Measurements from ENCODE around the gene METTL16.

METTL16 gene

DNA sequence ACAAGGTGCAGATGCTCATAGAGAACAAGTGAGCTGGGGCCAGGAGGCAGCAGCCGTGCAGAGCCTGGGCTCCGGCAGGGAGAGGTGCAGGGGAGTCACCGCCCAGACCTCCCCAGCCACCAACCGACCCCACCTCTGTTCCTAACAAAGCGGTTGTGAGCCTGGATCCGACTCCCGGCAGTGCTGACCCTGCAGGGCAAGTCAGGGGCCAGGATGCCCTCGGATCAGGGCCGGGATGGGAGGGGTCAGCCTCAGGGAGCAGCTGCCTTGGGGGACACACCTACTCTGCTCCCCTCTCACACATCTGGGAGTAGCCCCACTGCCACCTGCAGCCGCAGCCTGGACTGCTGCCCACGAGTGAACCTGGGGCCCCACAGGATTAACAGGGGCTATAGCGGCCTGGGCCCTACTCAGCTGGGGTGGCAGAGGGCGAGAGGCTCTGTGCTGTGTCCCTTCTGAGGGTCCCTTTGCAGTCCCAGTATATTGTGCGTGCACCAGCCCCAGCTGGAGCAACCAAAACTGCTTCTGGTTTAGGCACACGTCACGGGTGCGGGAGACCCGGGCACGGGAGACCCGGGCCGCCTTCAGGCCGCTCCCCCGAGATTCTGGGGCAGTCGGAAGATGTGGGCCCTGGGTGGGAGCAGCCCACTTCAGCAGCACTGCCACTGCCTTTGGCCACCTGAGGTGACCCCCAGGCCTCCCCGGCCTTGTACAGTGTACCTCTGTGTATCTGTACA is 132.0 kb downstream of the METTL16 start:
- TF ChIP-seq POLR2AphosphoS5 (IDR thresholded peaks at IDR 0.05; ENCODE audit: low read depth, low read length) (no peak), POLR2A (IDR thresholded peaks at IDR 0.05; ENCODE audit: low read depth, low read length) (no peak)
- no peak for FAIRE-seq
- no peak for DNase-seq (ENCODE audit: insufficient read length, low spot score)

GRCh38 chr17:2378905-2379304 is 132.8 kb downstream of the METTL16 start:
- DNase-seq (ENCODE audit: insufficient read length, low spot score) = no peak
- no peak for FAIRE-seq
- no peak for TF ChIP-seq SPI1 (IDR thresholded peaks at IDR 0.05; ENCODE audit: low read depth, low read length)
- no peak for TF ChIP-seq POLR2A (IDR thresholded peaks at IDR 0.05; ENCODE audit: low read depth, low read length)
- no peak for TF ChIP-seq POU2F2 (IDR thresholded peaks at IDR 0.05; ENCODE audit: low read depth, low read length)
- TF ChIP-seq TAF1 (IDR thresholded peaks at IDR 0.05; ENCODE audit: low read depth, low read length) = no peak
- no peak for TF ChIP-seq POLR2AphosphoS5 (IDR thresholded peaks at IDR 0.05; ENCODE audit: low read depth, low read length)

DNA sequence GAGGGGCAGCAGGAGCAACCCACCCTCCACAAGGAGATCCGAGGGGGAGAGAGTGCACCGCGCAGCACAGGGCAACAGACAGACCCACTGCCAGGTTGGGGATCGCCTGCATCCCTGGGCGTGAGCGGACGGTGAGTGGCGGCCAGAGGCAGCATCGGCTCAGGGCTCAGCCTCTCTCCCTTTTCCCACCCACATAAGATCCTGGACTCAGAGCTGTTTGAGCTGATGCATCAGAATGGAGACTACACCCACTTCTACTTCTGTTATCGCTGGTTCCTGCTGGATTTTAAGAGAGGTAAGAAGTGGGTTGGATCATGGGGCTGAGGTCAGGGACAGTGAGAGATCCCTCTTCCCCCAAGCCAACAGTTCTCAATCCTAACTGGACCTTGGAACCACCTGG is 134.0 kb downstream of the METTL16 start:
- no peak for FAIRE-seq
- no peak for TF ChIP-seq POLR2AphosphoS5 (IDR thresholded peaks at IDR 0.05; ENCODE audit: low read depth, low read length)
- TF ChIP-seq POU2F2 (IDR thresholded peaks at IDR 0.05; ENCODE audit: low read depth, low read length) = no peak
- TF ChIP-seq SPI1 (IDR thresholded peaks at IDR 0.05; ENCODE audit: low read depth, low read length) = no peak
- TF ChIP-seq POLR2A (IDR thresholded peaks at IDR 0.05; ENCODE audit: low read depth, low read length) = no peak
- TF ChIP-seq TAF1 (IDR thresholded peaks at IDR 0.05; ENCODE audit: low read depth, low read length) = no peak
- no peak for TF ChIP-seq PAX5 (IDR thresholded peaks at IDR 0.05; ENCODE audit: insufficient read depth, low read length, severe bottlenecking)
- DNase-seq (ENCODE audit: insufficient read length, low spot score) = no peak

DNA sequence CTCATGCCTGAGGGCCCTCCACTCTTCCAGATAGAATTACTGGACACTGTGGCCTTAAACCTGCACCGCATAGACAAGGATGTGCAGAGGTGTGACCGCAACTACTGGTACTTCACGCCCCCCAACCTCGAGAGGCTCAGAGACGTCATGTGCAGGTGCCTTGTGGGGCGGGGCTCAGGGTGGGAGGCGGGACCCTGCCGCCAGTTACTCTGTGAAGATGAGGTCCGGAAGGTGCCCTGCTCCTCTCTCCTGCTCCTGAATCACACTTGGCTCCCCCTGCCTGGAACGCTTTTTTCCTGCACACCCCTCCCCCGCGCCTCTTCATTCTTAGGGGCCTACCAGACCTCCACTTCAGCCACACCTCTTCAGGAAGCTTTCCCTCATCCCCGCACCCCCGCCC is 135.6 kb downstream of the METTL16 start:
- TF ChIP-seq POLR2A (IDR thresholded peaks at IDR 0.05; ENCODE audit: low read depth, low read length) (no peak), PAX5 (IDR thresholded peaks at IDR 0.05; ENCODE audit: insufficient read depth, low read length, severe bottlenecking) (no peak), TAF1 (IDR thresholded peaks at IDR 0.05; ENCODE audit: low read depth, low read length) (no peak), SPI1 (IDR thresholded peaks at IDR 0.05; ENCODE audit: low read depth, low read length) (no peak), POU2F2 (IDR thresholded peaks at IDR 0.05; ENCODE audit: low read depth, low read length) (no peak), POLR2AphosphoS5 (IDR thresholded peaks at IDR 0.05; ENCODE audit: low read depth, low read length) (no peak)
- no peak for FAIRE-seq
- DNase-seq (ENCODE audit: insufficient read length, low spot score) = no peak

GRCh38 chr17:2375406-2375805 is 136.3 kb downstream of the METTL16 start:
- no peak for FAIRE-seq
- no peak for DNase-seq (ENCODE audit: insufficient read length, low spot score)
- TF ChIP-seq PAX5 (IDR thresholded peaks at IDR 0.05; ENCODE audit: insufficient read depth, low read length, severe bottlenecking) (no peak), SPI1 (IDR thresholded peaks at IDR 0.05; ENCODE audit: low read depth, low read length) (no peak), TAF1 (IDR thresholded peaks at IDR 0.05; ENCODE audit: low read depth, low read length) (no peak), POLR2AphosphoS5 (IDR thresholded peaks at IDR 0.05; ENCODE audit: low read depth, low read length) (no peak), POU2F2 (IDR thresholded peaks at IDR 0.05; ENCODE audit: low read depth, low read length) (no peak), POLR2A (IDR thresholded peaks at IDR 0.05; ENCODE audit: low read depth, low read length) (no peak)

- FAIRE-seq (no peak), DNase-seq (ENCODE audit: insufficient read length, low spot score) (no peak)
- TF ChIP-seq TAF1 (IDR thresholded peaks at IDR 0.05; ENCODE audit: low read depth, low read length) (no peak), PAX5 (IDR thresholded peaks at IDR 0.05; ENCODE audit: insufficient read depth, low read length, severe bottlenecking) (no peak), POLR2AphosphoS5 (IDR thresholded peaks at IDR 0.05; ENCODE audit: low read depth, low read length) (no peak)
Observed at GRCh38 chr17:2374549-2375285, 137.0 kb downstream of the METTL16 start.

- DNase-seq (ENCODE audit: insufficient read length, low spot score) = no peak
- TF ChIP-seq POLR2AphosphoS5 (IDR thresholded peaks at IDR 0.05; ENCODE audit: low read depth, low read length) (no peak), POLR2A (IDR thresholded peaks at IDR 0.05; ENCODE audit: low read depth, low read length) (no peak), TAF1 (IDR thresholded peaks at IDR 0.05; ENCODE audit: low read depth, low read length) (no peak), SPI1 (IDR thresholded peaks at IDR 0.05; ENCODE audit: low read depth, low read length) (no peak), PAX5 (IDR thresholded peaks at IDR 0.05; ENCODE audit: insufficient read depth, low read length, severe bottlenecking) (no peak), POU2F2 (IDR thresholded peaks at IDR 0.05; ENCODE audit: low read depth, low read length) (no peak)
- FAIRE-seq = no peak
Observed at GRCh38 chr17:2373179-2373578, 138.5 kb downstream of the METTL16 start.

GRCh38 chr17:2372681-2373080 is 139.0 kb downstream of the METTL16 start:
- FAIRE-seq (no peak), DNase-seq (ENCODE audit: insufficient read length, low spot score) (no peak)
- no peak for TF ChIP-seq SPI1 (IDR thresholded peaks at IDR 0.05; ENCODE audit: low read depth, low read length)
- TF ChIP-seq POU2F2 (IDR thresholded peaks at IDR 0.05; ENCODE audit: low read depth, low read length) = no peak
- TF ChIP-seq POLR2AphosphoS5 (IDR thresholded peaks at IDR 0.05; ENCODE audit: low read depth, low read length) = no peak
- TF ChIP-seq PAX5 (IDR thresholded peaks at IDR 0.05; ENCODE audit: insufficient read depth, low read length, severe bottlenecking) = no peak
- TF ChIP-seq TAF1 (IDR thresholded peaks at IDR 0.05; ENCODE audit: low read depth, low read length) = no peak
- no peak for TF ChIP-seq POLR2A (IDR thresholded peaks at IDR 0.05; ENCODE audit: low read depth, low read length)

- TF ChIP-seq POLR2AphosphoS5 (IDR thresholded peaks at IDR 0.05; ENCODE audit: low read depth, low read length) (no peak), TAF1 (IDR thresholded peaks at IDR 0.05; ENCODE audit: low read depth, low read length) (no peak), SPI1 (IDR thresholded peaks at IDR 0.05; ENCODE audit: low read depth, low read length) (no peak), PAX5 (IDR thresholded peaks at IDR 0.05; ENCODE audit: insufficient read depth, low read length, severe bottlenecking) (no peak), POLR2A (IDR thresholded peaks at IDR 0.05; ENCODE audit: low read depth, low read length) (no peak), POU2F2 (IDR thresholded peaks at IDR 0.05; ENCODE audit: low read depth, low read length) (no peak)
- DNase-seq (ENCODE audit: insufficient read length, low spot score) = no peak
- no peak for FAIRE-seq
Observed at GRCh38 chr17:2372180-2372579, 139.5 kb downstream of the METTL16 start.

All from GM12891 (cell line).